ENCODE data around the gene ATP6V1B1.
A peak's percentile ranks its signal among the peaks of the same experiment; 100 is the strongest.

The ATP6V1B1 gene

GRCh38 chr2:70931376-70932000 lies 4.2 kb upstream of the ATP6V1B1 start:
- peaks cover 17% of the 10 kb centered on the region for H3K27me3 Mint-ChIP-seq (ENCODE audit: low read depth, poor library complexity)
- no peak overlapping the region for H3K4me3 Mint-ChIP-seq
- no peak for TF ChIP-seq CTCF (IDR thresholded peaks at IDR 0.05)
- H3K9me3 Mint-ChIP-seq = no peaks in the 10 kb centered on the region
- H3K27ac Mint-ChIP-seq = no peak overlapping the region
- peaks cover 41% of the 10 kb centered on the region for H3K4me1 Mint-ChIP-seq
- H3K36me3 Mint-ChIP-seq (ENCODE audit: low read depth) = no peaks in the 10 kb centered on the region
- no peak for DNase-seq

GRCh38 chr2:70932631-70933230 lies 3.0 kb upstream of the ATP6V1B1 start:
- DNase-seq = no peak
- H3K9me3 Mint-ChIP-seq = no peaks in the 10 kb centered on the region
- TF ChIP-seq CTCF (IDR thresholded peaks at IDR 0.05) = no peak
- no peaks in the 10 kb centered on the region for H3K36me3 Mint-ChIP-seq (ENCODE audit: low read depth)
- no peak overlapping the region for H3K4me3 Mint-ChIP-seq
- peaks cover 53% of the 10 kb centered on the region for H3K4me1 Mint-ChIP-seq
- H3K27me3 Mint-ChIP-seq (ENCODE audit: low read depth, poor library complexity) = peaks cover 13% of the 10 kb centered on the region
- no peak overlapping the region for H3K27ac Mint-ChIP-seq

- peak overlapping the region; percentile 48 for H3K4me3 Mint-ChIP-seq
These were observed 719 bp upstream of the ATP6V1B1 start for GRCh38 chr2:70934981-70935380.

GRCh38 chr2:70936165-70936978 lies 672 bp downstream of the ATP6V1B1 start:
- no peak for DNase-seq
- Mint-ChIP-seq H3K27me3 (ENCODE audit: low read depth, poor library complexity) (peaks cover 35% of the 10 kb centered on the region), H3K36me3 (ENCODE audit: low read depth) (no peaks in the 10 kb centered on the region), H3K4me1 (peaks cover 74% of the 10 kb centered on the region), H3K27ac (no peak overlapping the region), H3K4me3 (peak overlapping the region; percentile 42), H3K9me3 (no peaks in the 10 kb centered on the region)
- TF ChIP-seq CTCF (IDR thresholded peaks at IDR 0.05) = no peak

More at GRCh38 chr2:70934981-70935380, 719 bp upstream of the ATP6V1B1 start:
- DNase-seq = no peak
- Mint-ChIP-seq H3K27me3 (ENCODE audit: low read depth, poor library complexity) (peaks cover 27% of the 10 kb centered on the region), H3K9me3 (no peaks in the 10 kb centered on the region), H3K36me3 (ENCODE audit: low read depth) (no peaks in the 10 kb centered on the region), H3K4me1 (peaks cover 64% of the 10 kb centered on the region), H3K27ac (no peak overlapping the region)
- TF ChIP-seq CTCF (IDR thresholded peaks at IDR 0.05) = no peak

- no peak for TF ChIP-seq CTCF (IDR thresholded peaks at IDR 0.05)
- H3K4me3 Mint-ChIP-seq = no peak overlapping the region
- no peak overlapping the region for H3K27ac Mint-ChIP-seq
- H3K4me1 Mint-ChIP-seq = peaks cover 77% of the 10 kb centered on the region
- no peaks in the 10 kb centered on the region for H3K36me3 Mint-ChIP-seq (ENCODE audit: low read depth)
- peaks cover 43% of the 10 kb centered on the region for H3K27me3 Mint-ChIP-seq (ENCODE audit: low read depth, poor library complexity)
- H3K9me3 Mint-ChIP-seq = no peaks in the 10 kb centered on the region
- no peak for DNase-seq
These were observed 1.5 kb downstream of the ATP6V1B1 start for GRCh38 chr2:70936979-70937811.

All from nephron progenitor cell (in vitro differentiated cells).